CD4-positive, alpha-beta T cell treated with Interleukin-15 for 1 hour (primary cell): ENCODE measurements around the gene MRPS6.

Experiments used
- DNase-seq: peaks from one replicate; pipeline ENCODE4 v3.0.0-alpha.2; 2020

The MRPS6 gene

GRCh38 chr21:34073032-34073748 lies at the start of gene MRPS6, which contains the start of gene SLC5A3:
TSS of gene MRPS6 (plus strand) at chr21:34073578. CDS start at chr21:34073701, 123 bp downstream.
TSS of gene SLC5A3 (plus strand) at chr21:34073578. CDS start at chr21:34095199, 21,621 bp downstream.
- DNase-seq = peak; percentile 79

DNA sequence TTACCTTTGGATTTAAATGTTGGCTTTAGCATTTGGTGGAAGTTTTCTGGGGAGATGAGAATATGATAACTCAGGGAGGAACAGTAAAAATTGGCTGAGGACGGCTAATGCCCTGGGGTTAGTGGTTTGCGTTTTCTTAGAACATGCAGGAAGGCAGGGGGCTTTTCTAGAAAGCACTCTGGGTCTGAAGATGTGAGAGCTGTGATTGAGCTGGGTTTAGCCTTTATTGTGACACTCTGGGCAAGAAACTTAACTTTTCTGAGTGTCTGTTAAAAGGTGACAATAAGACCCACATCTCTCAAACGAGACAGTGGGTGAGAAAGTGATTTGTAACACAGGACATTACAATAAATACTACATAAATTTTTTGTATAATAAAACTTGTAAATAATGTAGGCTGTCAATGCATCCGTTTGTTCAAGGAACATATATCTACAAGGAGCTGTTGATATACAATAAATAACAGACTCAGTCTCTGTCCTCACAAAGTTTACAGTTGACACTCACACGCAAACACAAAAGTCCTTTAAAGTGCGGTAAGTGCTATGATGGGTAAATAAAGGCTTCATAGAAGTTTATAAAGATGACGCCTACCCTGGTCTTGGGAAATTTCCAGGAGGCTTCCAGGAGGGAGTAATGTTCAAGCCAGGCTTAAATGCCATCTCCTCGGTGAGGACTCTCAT lies 49.5 kb upstream of the MRPS6 start:
- DNase-seq = no peak

DNA sequence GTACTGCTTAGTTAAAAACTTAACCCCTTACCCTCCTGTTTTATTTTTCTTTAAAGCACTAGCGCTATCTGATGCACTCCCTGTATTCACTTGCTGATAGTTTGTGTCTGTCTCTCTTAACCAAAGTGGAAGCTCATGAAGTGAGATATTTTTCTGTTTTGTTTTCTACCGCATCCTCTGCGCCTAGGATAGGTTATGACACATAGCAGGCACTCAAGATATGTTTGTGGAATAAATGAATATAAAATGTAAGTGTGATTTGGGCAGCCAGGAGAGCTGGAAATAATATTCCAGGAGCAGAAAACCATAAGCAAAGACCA lies 49.0 kb upstream of the MRPS6 start:
- DNase-seq = no peak

GRCh38 chr21:34027721-34028461 lies 45.5 kb upstream of the MRPS6 start:
- no peak for DNase-seq

DNA sequence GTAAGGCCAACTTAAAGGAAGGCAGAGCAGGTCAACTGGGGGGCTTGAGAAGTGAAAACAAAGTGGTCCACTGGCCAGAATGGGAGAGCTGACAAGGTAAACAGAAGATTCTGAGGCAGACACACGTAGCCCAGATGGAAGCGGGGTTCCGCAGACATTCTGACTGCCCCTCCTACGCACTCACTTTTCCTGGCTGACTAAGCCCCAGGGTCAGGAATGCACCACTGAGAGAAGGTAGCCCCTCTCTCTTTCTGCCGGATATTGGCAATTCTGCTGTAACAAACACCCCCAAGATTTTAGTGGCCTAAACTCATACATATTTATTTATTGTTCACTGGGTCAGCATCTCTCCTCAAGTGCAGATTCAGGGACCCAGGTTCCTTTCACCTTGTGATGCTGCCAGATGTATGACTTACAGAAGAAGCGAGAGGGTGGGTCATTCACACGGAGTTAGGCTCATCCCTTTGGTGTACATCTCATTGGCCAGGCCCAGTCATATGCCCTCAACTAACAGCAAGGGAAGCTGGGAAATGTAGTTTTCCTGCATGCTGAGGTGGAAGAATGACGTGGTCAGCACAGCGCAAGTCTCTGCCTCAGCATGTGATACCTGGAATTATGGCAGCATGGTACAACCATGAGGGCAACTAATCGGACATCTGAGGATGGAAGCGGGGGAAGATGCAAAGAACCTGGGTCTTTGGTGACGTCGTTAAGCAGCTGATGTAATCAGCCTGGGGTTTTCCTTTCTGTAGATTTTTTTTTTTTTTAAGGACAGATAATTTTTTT lies 43.4 kb upstream of the MRPS6 start:
- peak; percentile 74 for DNase-seq

GRCh38 chr21:34031835-34032370 lies 41.5 kb upstream of the MRPS6 start:
- no peak for DNase-seq

DNA sequence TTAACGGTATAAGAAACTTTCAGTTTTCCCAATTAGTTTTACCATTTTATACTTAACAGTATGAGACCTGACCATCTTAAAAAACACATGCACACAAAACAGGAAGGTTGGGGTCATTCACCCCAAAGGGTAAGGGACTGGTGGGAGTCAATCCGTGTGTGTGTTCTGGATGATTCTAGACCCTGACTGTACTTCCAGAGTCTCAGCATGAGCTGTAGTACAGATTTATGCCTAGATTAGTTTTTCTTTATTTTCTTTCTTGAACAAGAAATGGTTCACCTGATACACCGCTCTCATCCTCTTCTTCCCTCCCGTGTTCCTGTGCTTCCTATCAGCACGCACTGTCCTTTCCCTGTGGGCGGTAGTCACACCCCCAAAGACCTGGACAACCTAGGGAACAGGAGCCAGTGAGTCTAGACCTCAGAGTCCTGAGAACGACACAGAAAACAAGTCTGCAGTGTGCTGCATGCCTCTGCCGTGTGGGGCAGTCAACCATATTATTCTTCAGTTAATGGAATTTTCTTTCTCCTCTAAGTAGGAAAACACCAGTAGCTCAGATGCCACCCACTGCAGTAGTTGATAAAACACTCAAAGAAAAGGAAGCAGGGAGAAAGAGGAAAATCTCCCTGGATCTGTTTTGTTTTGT lies 38.9 kb upstream of the MRPS6 start:
- DNase-seq = no peak

GRCh38 chr21:34035619-34036354 lies 37.6 kb upstream of the MRPS6 start:
- no peak for DNase-seq

- no peak for DNase-seq
Observed at GRCh38 chr21:34037009-34037795, 36.2 kb upstream of the MRPS6 start.

DNA sequence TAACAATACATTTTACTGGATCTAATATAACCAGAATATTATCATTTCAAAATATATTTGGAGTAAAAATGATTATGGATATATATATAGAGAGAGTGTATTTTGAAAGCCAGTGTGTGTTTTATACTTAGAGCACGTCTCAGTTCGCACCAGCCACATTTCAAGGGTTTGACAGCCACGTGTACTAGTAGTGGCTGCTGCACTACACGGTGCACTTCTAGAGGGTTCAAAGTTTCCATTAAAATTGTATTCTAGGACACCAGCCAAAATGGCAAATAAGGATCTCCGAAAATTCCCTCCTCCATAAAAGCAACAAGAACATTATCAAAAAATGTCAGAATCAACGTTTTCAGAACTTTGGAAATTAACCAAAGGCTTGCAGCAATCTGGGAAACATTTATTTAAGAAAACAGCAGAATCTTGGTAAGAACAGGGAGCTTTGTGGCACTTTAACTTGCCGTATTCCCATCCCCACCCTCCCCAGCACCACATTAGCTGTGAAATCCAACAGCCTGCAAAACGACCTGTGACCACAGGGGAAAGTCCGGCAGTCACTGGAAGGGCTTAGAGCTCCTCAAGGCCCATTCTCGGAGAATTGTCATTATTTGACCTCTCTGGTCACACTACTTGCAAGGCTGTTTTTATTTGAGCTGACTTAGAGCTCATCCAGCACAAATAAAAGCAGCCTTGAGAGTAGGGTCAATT lies 33.5 kb upstream of the MRPS6 start:
- no peak for DNase-seq

DNA sequence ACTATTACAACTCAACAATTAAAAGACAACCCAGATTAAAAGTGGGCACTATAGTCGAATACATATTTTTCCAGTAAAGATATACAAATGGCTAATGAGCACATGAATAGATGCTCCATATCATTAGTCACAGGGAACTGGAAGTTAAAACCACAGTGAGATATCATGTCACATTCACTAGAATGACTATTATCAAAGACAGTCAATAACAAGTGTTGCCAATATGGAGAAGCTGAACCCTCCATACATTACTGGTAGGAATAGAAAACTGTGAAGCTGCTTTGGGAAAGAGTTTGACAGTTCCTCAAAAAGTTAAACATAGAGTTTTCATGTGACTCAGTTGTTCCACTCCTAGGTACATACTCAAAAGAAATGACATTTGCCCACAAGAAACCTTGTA lies 30.6 kb upstream of the MRPS6 start:
- DNase-seq = no peak

GRCh38 chr21:34043333-34043732 lies 30.0 kb upstream of the MRPS6 start:
- DNase-seq = no peak

DNA sequence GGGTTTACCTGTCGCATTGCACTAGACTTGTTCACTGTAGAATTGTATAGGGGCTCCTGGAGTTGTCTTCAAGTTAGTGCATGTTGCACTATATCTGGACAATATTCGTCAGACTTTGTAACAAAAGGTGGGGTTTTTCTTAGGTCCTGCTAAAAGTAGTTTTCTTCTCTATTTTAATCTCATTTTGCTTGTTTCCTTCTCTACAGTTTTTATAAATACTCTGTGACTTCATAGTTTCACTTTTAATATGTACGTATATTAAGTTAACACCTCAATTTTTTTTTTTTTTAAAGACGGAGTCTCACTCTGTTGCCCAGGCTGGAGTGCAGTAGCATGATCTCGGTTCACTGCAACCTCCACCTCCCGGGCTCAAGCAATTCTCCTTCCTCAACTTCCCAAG lies 26.5 kb upstream of the MRPS6 start:
- no peak for DNase-seq

DNA sequence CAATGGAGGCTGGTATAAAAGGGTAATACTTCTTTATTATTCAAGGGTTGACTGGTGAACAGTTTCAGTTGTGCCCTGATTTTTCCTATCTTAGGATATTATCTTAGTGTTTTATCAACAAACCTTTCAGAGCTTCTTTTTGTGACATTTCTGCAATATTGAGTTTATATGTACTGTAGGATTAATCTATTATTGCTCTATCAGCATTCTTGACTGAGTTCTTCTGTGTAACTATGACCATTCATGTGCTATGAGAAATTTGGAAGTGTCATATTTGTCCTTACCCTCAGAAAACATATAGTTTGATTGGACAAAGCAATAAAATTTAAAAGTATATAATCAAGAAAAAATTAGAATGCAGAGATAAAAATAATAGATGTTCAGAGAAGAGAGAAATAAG lies 25.5 kb upstream of the MRPS6 start:
- no peak for DNase-seq

GRCh38 chr21:34052171-34052570 lies 21.2 kb upstream of the MRPS6 start:
- no peak for DNase-seq

- no peak for DNase-seq
Observed at GRCh38 chr21:34054259-34054658, 19.1 kb upstream of the MRPS6 start.

- DNase-seq = no peak
Observed at GRCh38 chr21:34055615-34056014, 17.8 kb upstream of the MRPS6 start.

GRCh38 chr21:34061983-34062382 lies 11.4 kb upstream of the MRPS6 start:
- no peak for DNase-seq

DNA sequence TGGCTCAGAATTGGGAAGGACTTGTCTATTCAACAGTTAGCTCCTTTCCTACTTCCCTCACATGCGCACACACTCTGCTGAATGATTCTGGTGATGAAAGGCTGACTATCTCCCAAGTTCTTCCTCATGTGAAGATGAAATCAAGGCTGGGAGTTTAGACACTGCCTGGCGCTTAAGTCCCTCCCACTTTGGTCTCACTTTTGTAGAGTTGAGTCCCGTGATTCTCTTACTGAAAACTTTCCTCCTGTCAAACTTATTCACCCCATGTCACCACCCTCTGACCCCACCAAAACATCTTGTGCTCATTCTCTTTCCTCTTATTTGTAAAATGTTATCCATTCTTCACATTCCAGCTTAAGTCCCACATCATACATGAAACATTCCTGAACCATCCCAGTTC lies 8.4 kb upstream of the MRPS6 start:
- DNase-seq = no peak

GRCh38 chr21:34071683-34072082 lies 1.7 kb upstream of the MRPS6 start:
- DNase-seq = no peak
